ENCODE data around the gene TXNRD3. TPM values are rescaled to one million over a fixed set of nuclear protein-coding genes. Genes with fewer than 3 reads are reported as not detected.

Gene TXNRD3
- total RNA-seq, 1 experiment from 2014 or later, result 8.1 TPM

DNA sequence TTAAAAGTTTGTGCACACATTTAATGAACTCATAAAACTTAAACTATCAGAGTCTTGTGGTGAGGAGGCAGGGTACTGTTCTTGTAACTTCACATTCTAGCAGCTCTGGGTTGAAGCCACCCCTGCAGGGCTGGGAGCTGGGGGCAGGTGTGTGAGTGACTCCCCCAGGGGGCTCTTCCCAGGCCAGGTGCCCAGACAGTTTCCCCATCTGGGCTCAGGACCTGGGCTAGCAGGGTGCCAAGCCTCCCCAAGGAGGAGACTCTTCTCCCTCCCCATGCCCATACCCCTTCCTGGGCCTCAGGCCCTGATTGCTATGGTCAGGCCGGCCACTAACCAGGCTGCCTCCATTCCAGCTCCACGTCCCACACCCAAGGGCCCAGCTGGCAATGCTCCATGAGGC, 27.1 kb upstream of the TXNRD3 start:
- no peaks in the 10 kb centered on the region for H3K79me1 ChIP-seq (ENCODE audit: insufficient read depth, low read depth, low read length, poor library complexity, severe bottlenecking)
- H3K79me2 ChIP-seq (ENCODE audit: insufficient read depth, low read length), result no peaks in the 10 kb centered on the region
- no peak overlapping the region for H3K14ac ChIP-seq (ENCODE audit: insufficient read depth, low read length)
- no peak overlapping the region for H2BK20ac ChIP-seq (ENCODE audit: low read depth, low read length, poor library complexity, severe bottlenecking)
- no peaks in the 10 kb centered on the region; the same call in 1 of the 2 replicates for H3K27me3 ChIP-seq (ENCODE audit: insufficient read depth, low read length)
- no peak overlapping the region for H3K9ac ChIP-seq (ENCODE audit: extremely low read depth, insufficient read length, low read length)
- H3K27ac ChIP-seq (ENCODE audit: insufficient read length, low read depth, low read length), result no peak overlapping the region
- H3K4ac ChIP-seq (ENCODE audit: low read depth, low read length), result no peak overlapping the region
- H2BK120ac ChIP-seq (ENCODE audit: low read depth, low read length, poor library complexity, severe bottlenecking), result no peak overlapping the region
- no CpG with 5 or more reads among the region's 2 CpGs for WGBS (ENCODE audit: extremely low coverage, insufficient read length, low lambda C conversion rate)
- no peaks in the 10 kb centered on the region for H4K20me1 ChIP-seq (ENCODE audit: control insufficient read depth, insufficient read depth, insufficient read length)
- no peak overlapping the region for H4K8ac ChIP-seq (replicated peaks; ENCODE audit: insufficient read length, low read depth, low read length)
- no peak overlapping the region for H4K5ac ChIP-seq (ENCODE audit: insufficient read length, low read depth, low read length)
- H3K4me1 ChIP-seq (ENCODE audit: insufficient read depth, low read length), result no peaks in the 10 kb centered on the region
- no peak overlapping the region for H2AFZ ChIP-seq (ENCODE audit: low read length)
- TF ChIP-seq, protein P1, sequence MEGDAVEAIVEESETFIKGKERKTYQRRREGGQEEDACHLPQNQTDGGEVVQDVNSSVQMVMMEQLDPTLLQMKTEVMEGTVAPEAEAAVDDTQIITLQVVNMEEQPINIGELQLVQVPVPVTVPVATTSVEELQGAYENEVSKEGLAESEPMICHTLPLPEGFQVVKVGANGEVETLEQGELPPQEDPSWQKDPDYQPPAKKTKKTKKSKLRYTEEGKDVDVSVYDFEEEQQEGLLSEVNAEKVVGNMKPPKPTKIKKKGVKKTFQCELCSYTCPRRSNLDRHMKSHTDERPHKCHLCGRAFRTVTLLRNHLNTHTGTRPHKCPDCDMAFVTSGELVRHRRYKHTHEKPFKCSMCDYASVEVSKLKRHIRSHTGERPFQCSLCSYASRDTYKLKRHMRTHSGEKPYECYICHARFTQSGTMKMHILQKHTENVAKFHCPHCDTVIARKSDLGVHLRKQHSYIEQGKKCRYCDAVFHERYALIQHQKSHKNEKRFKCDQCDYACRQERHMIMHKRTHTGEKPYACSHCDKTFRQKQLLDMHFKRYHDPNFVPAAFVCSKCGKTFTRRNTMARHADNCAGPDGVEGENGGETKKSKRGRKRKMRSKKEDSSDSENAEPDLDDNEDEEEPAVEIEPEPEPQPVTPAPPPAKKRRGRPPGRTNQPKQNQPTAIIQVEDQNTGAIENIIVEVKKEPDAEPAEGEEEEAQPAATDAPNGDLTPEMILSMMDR (conservative IDR thresholded peaks at IDR 0.05), result no peak
- Mint-ChIP-seq H3K27ac (no peak overlapping the region), H3K4me1 (peaks cover 18 to 31% of the 10 kb centered on the region in 2 experiments), H3K27me3 (ENCODE audit: low read depth) (peaks cover 44% of the 10 kb centered on the region), H3K4me3 (no peak overlapping the region), H3K36me3 (ENCODE audit: insufficient read depth in 1 of 3, low read depth in 3 of 3) (no peaks in the 10 kb centered on the region), H3K9me3 (no peaks in the 10 kb centered on the region; a peak in 1 of 5 replicates)
- H2BK12ac ChIP-seq (ENCODE audit: insufficient read length, low read depth, low read length), result no peak overlapping the region
- no peak overlapping the region for H2AK5ac ChIP-seq (ENCODE audit: insufficient read length, low read length)
- H3T11ph ChIP-seq (ENCODE audit: low read length), result no peak overlapping the region
- no peak overlapping the region for H3K4me2 ChIP-seq (ENCODE audit: insufficient read depth, insufficient read length, low read length)
- no peak overlapping the region for H2BK15ac ChIP-seq (ENCODE audit: low read depth, low read length)
- no peak overlapping the region for H3K18ac ChIP-seq (ENCODE audit: insufficient read length, low read depth, low read length)
- H3K56ac ChIP-seq (ENCODE audit: insufficient read length, low read depth, low read length), result no peak overlapping the region
- no peaks in the 10 kb centered on the region for H3K23me2 ChIP-seq (ENCODE audit: insufficient read length, low read depth, low read length, poor library complexity, severe bottlenecking)
- H4K91ac ChIP-seq (ENCODE audit: insufficient read length, low read depth, low read length), result no peak overlapping the region
- H3K23ac ChIP-seq (ENCODE audit: insufficient read length, low read depth, low read length), result no peak overlapping the region
- H2BK5ac ChIP-seq (ENCODE audit: insufficient read length, low read length), result no peak overlapping the region
- no peak for DNase-seq
- no peaks in the 10 kb centered on the region for H3K9me3 ChIP-seq (ENCODE audit: control insufficient read depth, low read depth, low read length)

All from H9 (cell line).